Measurements from ENCODE around the gene PHF2.

PHF2 gene

GRCh38 chr9:93587651-93588347, 11.4 kb downstream of the PHF2 start:
- no peak for DNase-seq

- no peak for DNase-seq
Observed at GRCh38 chr9:93588641-93589609, 12.5 kb downstream of the PHF2 start.

- DNase-seq: no peak
Observed at GRCh38 chr9:93589688-93590087, 13.3 kb downstream of the PHF2 start.

GRCh38 chr9:93590609-93591234, 14.3 kb downstream of the PHF2 start:
- no peak for DNase-seq

- DNase-seq: no peak
Observed at GRCh38 chr9:93591301-93592007, 15.1 kb downstream of the PHF2 start.

- no peak for DNase-seq
Observed at GRCh38 chr9:93592008-93592642, 15.7 kb downstream of the PHF2 start.

- no peak for DNase-seq
Observed at GRCh38 chr9:93592643-93593021, 16.2 kb downstream of the PHF2 start.

GRCh38 chr9:93593144-93593658, 16.8 kb downstream of the PHF2 start:
- DNase-seq: no peak

- no peak for DNase-seq
Observed at GRCh38 chr9:93594041-93594756, 17.8 kb downstream of the PHF2 start.

GRCh38 chr9:93595461-93595860, 19.1 kb downstream of the PHF2 start:
- DNase-seq: no peak

GRCh38 chr9:93595861-93596365, 19.5 kb downstream of the PHF2 start:
- DNase-seq: no peak

- DNase-seq: no peak
Observed at GRCh38 chr9:93596399-93596798, 20.0 kb downstream of the PHF2 start.

- DNase-seq: no peak
Observed at GRCh38 chr9:93597142-93597706, 20.8 kb downstream of the PHF2 start.

- DNase-seq: no peak
Observed at GRCh38 chr9:93597871-93598646, 21.7 kb downstream of the PHF2 start.

- DNase-seq: no peak
Observed at GRCh38 chr9:93598647-93599241, 22.4 kb downstream of the PHF2 start.

- no peak for DNase-seq
Observed at GRCh38 chr9:93599571-93600403, 23.4 kb downstream of the PHF2 start.

GRCh38 chr9:93600504-93600903, 24.1 kb downstream of the PHF2 start:
- DNase-seq: no peak

- DNase-seq: no peak
Observed at GRCh38 chr9:93601063-93601462, 24.7 kb downstream of the PHF2 start.

GRCh38 chr9:93601666-93602065, 25.3 kb downstream of the PHF2 start:
- DNase-seq: no peak

Data from DMS 273 treated with DMSO at 0.1 percent for 48 hours (cell line).